ENCODE results near the gene RHPN2.

RHPN2 gene

GRCh38 chr19:33064792-33065550 is at the start of gene RHPN2:
RHPN2 (minus strand) TSS chr19:33064888; CDS start chr19:33064852, 36 bp downstream.
- peak; percentile 81 for DNase-seq

DNA sequence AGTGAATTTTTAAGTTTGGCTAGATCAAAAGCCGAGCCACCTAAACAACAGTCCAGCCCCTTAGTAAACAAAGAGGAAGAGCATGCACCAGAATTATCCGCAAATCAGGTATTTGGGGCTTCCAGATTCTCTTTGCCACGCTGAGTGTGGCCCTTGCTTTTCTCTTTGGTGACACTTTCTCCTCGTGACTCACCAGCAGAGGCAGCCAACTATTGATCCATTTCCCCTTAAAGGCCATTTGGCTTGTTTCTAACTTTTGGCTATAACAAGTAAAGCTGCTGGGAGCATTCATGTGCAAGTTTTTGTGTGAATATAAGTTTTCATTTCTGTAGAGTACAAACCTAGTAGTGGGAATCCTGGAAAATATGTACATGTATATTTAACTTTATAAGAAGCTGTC is 49.6 kb upstream of the RHPN2 start:
- DNase-seq = no peak

DNA sequence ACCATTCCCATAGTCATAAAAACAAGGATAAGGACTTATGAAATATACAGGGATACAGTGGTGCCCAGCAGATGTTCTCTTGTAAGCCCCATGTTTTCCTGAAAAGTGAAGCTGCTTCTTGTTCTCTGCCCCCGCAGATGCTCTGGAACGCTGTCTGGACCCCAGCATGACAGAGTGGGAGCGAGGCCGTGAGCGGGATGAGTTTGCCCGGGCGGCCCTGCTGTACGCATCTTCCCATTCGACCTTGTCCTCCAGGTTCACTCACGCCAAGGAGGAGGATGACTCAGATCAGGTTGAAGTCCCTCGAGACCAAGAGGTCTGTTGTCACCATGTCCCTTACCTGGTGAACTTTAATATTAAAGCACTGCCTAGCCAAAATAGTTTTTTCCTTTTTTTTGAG is 46.9 kb upstream of the RHPN2 start:
- no peak for DNase-seq

- no peak for DNase-seq
Observed at GRCh38 chr19:33110137-33110910, 45.6 kb upstream of the RHPN2 start.

DNA sequence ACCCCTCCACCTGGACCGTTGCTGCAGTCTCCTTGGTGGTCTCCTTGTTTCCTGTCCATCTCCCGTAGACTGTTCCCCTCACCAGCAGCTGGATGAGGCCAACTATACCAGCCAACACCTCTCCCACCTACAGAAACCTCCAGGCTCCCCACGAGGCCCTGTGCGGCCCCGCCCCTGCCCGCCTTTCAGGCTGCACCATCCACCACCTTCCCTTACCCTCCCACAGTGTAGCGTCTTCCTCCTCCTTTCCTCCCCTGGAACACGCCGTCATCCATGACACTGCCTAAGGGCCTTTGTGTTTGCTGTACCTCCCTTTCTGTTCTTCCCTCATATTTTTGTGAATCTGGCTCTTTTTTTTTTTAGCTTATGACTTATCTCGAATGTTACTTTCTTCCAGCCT is 43.5 kb upstream of the RHPN2 start:
- no peak for DNase-seq

DNA sequence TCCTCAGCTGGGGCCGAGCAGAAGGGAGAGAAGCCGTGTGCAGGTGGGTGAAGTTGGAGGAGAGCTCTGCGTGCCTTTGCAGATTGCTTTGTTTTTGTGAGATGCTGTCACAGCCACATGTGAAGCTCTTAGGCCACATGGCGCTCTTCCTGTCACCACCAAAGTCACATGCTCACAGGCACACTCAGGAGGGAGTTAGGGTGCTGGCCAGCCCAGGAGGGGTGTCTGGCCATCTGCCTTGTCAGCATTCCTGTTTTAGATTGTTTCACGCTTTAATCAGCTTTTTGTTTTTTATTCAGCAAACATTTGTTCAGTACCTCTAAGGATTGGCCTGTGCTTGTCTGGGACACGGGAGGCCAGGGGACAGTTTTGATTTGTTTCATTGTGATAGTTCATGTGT is 38.2 kb upstream of the RHPN2 start:
- DNase-seq = no peak

DNA sequence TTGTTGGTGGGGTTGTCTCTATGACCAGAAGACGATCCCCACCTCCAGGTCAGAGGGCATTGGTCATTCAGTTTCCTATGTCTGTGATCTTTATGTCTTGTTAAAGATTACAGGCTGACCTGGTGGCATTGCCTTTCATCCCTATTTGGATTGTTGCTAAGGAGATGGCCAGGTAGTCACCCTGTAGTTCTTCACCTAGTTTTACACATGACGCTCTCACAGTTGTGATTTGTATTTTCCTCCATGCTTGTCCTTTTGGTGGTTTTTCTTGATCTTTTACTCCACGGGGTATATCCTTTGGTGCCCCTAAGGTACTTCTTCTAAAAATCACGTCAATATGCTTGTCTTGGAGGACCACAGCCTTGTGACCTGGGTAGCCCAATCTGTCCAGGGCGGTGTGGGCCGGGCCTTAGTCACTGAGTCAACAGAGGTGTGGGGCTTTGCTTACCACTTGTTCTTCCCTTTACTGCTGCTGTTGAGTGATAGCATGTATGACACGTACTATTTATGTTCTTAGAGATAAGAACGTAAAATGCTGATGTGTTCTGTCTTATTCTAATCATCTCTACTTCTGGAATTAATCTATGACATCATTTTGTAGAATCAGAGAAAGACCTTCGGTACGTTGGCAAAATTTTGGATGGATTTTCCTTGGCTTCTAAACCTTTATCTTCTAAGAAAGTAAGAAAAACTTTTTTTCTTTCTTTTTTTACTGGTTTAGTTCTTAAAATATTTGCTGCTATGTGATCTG is 36.4 kb upstream of the RHPN2 start:
- DNase-seq = no peak

DNA sequence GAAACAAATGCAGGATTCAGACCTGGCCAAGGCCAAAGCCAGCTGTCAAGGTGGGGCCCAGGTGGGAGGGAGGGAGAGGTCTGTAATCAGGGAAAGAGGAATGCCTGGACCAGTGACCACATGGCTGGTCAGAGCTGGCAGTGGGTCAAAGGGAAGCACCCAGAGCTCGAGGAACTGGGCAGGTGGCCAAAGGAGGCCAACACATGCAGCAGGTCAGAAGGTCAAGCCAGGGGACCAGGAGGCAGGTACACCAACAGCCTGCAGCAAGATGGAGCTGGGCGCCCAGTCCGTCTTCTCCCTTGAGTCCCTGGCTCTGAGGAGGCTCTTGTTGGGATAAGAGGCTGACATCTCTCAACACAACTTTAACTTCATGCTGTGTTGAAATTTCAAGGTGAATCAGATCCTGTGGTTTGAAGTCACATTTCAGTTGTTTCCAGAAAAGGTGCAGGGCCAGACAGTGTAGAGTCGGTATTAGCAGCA is 33.4 kb upstream of the RHPN2 start:
- no peak for DNase-seq

GRCh38 chr19:33096005-33096404 is 31.3 kb upstream of the RHPN2 start:
- no peak for DNase-seq

GRCh38 chr19:33094436-33095067 is 29.9 kb upstream of the RHPN2 start:
- no peak for DNase-seq

DNA sequence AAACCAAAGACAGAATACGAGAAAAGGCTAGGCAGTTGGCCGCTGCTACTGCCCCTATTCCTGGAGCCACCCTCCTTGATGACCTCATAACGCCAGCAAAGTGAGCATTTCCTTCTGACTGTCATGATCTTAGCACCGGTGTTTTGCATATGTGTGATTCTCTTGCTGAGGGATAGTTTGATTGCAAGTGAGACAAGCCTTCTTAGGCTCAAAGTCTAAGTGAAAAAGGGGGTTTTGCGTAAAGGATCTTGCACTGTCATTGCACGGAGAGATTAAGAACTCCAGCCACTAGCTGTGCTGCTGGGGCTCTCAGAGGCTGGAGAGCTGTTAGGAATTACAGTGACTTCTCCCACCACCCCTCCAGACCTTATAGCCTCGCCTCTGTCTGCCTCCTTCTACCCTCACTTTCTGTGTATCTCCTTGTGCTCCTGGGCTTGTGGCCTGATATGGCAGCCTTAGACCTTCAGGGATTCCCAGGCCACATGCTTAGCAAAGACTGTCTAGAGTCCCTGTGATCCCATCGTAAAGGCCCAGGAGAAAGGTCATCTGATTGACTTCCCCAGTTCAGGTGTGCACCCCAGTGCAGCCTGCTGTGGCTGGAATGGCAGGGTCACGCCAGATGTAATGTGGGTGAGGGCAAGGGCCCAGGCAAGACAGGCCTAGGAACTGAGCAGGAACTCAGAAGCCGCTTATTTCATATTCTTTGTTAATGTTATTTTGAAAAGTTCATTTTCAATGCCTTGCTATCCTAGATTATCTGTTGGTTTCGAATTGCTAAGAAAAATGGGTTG is 28.9 kb upstream of the RHPN2 start:
- no peak for DNase-seq

GRCh38 chr19:33090179-33090578 is 25.5 kb upstream of the RHPN2 start:
- DNase-seq = no peak

DNA sequence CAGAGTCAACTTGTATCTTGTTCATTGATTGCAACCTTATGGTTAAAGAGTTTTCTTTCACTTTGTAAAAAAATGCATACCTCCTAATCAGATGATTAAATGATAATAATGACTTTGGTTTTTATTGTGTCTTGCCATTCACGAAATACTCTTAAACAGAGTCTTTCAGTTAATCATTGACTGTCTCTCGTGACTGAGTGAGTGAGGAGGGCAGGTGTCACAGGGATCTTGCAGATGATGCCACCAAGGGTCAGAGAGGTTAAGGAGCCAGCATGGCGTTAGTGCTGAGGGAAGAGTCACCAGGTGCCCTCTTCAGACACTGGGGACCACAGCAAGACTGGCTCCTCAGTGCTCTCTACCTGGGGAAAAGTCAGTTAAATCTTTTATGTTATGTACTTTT is 24.3 kb upstream of the RHPN2 start:
- DNase-seq = no peak

GRCh38 chr19:33086955-33087354 is 22.3 kb upstream of the RHPN2 start:
- DNase-seq = no peak

GRCh38 chr19:33085570-33086128 is 21.0 kb upstream of the RHPN2 start:
- no peak for DNase-seq

GRCh38 chr19:33080761-33081681 is 16.3 kb upstream of the RHPN2 start, which contains the start of gene GPATCH1:
GPATCH1 (plus strand) TSS chr19:33081181; CDS start chr19:33081194, 13 bp downstream.
- peak; percentile 91 for DNase-seq

- no peak for DNase-seq
Observed at GRCh38 chr19:33075519-33075918, 10.8 kb upstream of the RHPN2 start.

DNA sequence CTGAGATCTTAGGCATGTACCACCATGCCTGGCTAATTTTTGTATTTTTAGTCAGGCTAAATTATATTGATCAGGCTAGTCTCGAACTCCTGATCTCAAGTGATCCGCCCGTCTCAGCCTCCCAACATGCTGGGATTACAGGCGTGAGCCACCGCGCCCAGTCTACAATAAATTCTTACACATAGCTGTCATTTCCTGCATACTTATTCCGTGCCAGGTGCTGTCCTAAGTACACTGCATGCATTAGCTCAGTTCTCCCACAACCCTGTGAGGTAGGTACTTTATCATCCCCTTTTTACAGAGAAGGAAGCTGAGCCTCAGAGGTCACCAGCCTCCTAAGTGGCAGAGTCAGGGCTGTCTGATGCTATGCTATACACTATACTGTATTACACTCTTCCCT is 7.2 kb upstream of the RHPN2 start:
- DNase-seq = no peak

DNA sequence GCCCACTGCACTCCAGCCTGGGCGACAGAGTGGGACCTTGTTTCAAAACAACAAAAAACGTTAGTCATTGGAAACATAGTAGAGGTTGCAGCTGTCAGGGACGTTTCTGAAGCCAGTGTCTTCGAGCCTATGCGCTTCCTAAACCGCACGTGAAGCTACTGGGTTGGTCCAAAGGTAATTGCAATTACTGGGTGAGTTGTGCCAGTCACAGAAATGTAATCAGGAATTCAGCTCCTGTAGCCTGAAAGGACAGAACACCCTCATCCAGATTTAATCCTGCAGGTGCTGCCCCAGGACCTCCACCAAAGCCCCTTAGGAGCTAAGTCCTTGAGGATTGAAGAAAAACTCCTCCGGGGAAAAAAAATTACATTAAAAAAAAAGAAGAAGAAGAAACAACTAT is 2.4 kb upstream of the RHPN2 start:
- no peak for DNase-seq

GRCh38 chr19:33066543-33066942 is 1.9 kb upstream of the RHPN2 start:
- DNase-seq = no peak

GRCh38 chr19:33064458-33064791 is 263 bp downstream of the RHPN2 start:
- DNase-seq = peak; percentile 55

Measured in stimulated activated CD4-positive, alpha-beta T cell treated with anti-CD3 and anti-CD28 coated beads, Interleukin-15, amount 100 ng/mL, for 24 hours (primary cell).